ENCODE results near the gene FTO. TPM values are rescaled to one million over a fixed set of nuclear protein-coding genes. Genes with fewer than 3 reads are reported as not detected.

Gene FTO
- total and polyA plus RNA-seq, 2 of the 13 experiments (the other 11 are each of a cell fraction or from before 2014, with no cell fraction given) = 41.6 to 55.8 TPM

DNA sequence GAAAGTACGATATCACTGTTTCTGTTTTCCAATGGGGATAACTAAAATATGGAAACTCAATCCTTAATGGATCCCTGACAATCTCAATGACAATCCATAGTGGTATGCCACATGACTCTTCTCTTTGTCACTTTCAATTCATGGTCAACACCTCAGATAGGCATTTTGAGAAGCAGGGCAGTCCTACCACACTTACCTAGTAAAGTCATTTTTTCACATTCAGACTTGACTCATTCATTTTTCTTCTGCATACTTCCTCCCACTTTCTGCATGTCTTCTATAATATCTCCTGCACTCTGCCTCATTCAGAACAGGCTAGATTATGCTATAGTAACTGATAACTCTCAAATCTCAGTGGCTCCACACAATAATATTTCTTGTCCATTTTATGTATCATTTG, 117.5 kb downstream of the FTO start (continued):
- TF ChIP-seq, protein P1, sequence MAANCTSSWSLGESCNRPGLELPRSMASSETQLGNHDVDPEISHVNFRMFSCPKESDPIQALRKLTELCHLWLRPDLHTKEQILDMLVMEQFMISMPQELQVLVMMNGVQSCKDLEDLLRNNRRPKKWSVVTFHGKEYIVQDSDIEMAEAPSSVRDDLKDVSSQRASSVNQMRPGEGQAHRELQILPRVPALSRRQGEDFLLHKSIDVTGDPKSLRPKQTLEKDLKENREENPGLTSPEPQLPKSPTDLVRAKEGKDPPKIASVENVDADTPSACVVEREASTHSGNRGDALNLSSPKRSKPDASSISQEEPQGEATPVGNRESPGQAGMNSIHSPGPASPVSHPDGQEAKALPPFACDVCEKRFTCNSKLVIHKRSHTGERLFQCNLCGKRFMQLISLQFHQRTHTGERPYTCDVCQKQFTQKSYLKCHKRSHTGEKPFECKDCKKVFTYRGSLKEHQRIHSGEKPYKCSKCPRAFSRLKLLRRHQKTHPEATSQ (CRISPR knock-in tag; IDR thresholded peaks at IDR 0.05; ENCODE audit: borderline replicate concordance) = no peak

DNA sequence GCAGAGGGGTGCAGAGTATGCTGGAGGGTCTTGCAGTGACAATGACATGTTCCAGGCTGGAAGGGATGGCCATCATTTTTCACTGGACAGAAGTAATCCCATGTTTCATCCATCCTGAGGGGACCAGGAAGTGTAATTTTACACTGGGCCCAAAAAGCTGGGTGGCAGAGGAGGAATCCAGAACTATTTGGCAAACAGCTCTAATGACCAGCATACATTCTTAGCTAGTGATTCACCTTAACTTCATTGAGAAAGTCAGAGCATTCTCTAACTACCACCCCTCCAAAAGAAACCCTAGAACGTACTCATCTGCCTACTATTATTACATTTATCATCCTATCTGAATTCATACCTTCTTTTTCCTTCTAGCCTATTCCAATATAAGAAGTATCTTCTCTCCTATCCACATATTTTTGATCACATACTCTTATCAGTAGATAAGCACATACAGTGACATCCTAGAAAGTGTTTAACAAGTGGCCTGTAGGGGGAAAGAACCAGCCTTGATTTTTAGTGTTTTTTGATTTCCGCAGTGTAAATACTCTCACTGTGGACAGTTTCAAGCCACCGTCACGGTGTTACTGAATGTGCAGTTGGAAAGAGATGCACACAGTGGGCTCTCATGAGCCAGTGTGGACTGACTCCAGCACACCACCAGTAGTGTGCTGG, 118.1 kb downstream of the FTO start:
- ChIA-PET POLR2A (no interaction called here), CTCF (ENCODE audit: low intra/inter-chr PET ratio, low total read pairs) (no interaction called here)
- H3K9ac ChIP-seq (ENCODE audit: insufficient read depth, low read depth, low read length) = no peak overlapping the region
- H2AFZ ChIP-seq (ENCODE audit: low read length) = no peak overlapping the region
- no peak for FAIRE-seq
- no peak overlapping the region for H3K4me2 ChIP-seq (ENCODE audit: low read depth, low read length)
- in situ Hi-C loops (cut with HindIII; ENCODE audit: extremely low pct_ligation_motif_present, low pct_unique_long_range_greater_than_20kb) = no loop called here
- WGBS (ENCODE audit: low lambda C conversion rate) = 79% methylated on average over 4 of the region's 4 CpGs
- H3K4me1 ChIP-seq (ENCODE audit: insufficient read depth, low read length) = no peaks in the 10 kb centered on the region
- intact Hi-C loops (cut with micrococcal nuclease; ENCODE audit: unreplicated experiment) = no loop called here
- peak; percentile 25 for DNase-seq (ENCODE audit: low spot score)
- no peaks in the 10 kb centered on the region for H4K20me1 ChIP-seq (ENCODE audit: insufficient read depth, low read length)
- H3K27ac ChIP-seq (ENCODE audit: extremely low read length, insufficient read depth, low read length) = no peak overlapping the region
- no peak overlapping the region for H3K4me3 ChIP-seq (replicated peaks in 1 of 3; ENCODE audit: insufficient read depth in 1 of 3, low read depth in 2 of 3, low read length in 3 of 3)
- H3K27me3 ChIP-seq (ENCODE audit: control insufficient read depth in 1 of 2, insufficient read depth in 2 of 2, low read length in 2 of 2) = no peaks in the 10 kb centered on the region
- H3K9me3 ChIP-seq (ENCODE audit: low read length) = no peaks in the 10 kb centered on the region
- ATAC-seq = no peak; the same call in 2 of the 3 replicates
- H3K79me2 ChIP-seq (ENCODE audit: insufficient read depth, low read length) = no peaks in the 10 kb centered on the region
- BruUV-seq (replicated peaks) = no TSS peak
- peaks cover 0 to 12% of the 10 kb centered on the region in 2 experiments; a peak in 4 of 5 replicates for H3K36me3 ChIP-seq (replicated peaks in 1 of 2; ENCODE audit: control insufficient read depth in 1 of 2, insufficient read depth in 2 of 2, low read length in 2 of 2)
- no peak for TF ChIP-seq ATM (IDR thresholded peaks at IDR 0.05; ENCODE audit: borderline replicate concordance)
- TF ChIP-seq, protein P2, sequence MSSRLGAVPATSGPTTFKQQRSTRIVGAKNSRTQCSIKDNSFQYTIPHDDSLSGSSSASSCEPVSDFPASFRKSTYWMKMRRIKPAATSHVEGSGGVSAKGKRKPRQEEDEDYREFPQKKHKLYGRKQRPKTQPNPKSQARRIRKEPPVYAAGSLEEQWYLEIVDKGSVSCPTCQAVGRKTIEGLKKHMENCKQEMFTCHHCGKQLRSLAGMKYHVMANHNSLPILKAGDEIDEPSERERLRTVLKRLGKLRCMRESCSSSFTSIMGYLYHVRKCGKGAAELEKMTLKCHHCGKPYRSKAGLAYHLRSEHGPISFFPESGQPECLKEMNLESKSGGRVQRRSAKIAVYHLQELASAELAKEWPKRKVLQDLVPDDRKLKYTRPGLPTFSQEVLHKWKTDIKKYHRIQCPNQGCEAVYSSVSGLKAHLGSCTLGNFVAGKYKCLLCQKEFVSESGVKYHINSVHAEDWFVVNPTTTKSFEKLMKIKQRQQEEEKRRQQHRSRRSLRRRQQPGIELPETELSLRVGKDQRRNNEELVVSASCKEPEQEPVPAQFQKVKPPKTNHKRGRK (CRISPR knock-in tag; IDR thresholded peaks at IDR 0.05) = no peak
- no peak for TF ChIP-seq ZFP1 (CRISPR knock-in tag; IDR thresholded peaks at IDR 0.05)
- TF ChIP-seq SP2 (CRISPR knock-in tag; IDR thresholded peaks at IDR 0.05) = no peak
- TF ChIP-seq ZSCAN20 (CRISPR knock-in tag; IDR thresholded peaks at IDR 0.05; ENCODE audit: borderline replicate concordance) = no peak
- TF ChIP-seq BHLHE40 (IDR thresholded peaks at IDR 0.05; ENCODE audit: low read length) = no peak
- TF ChIP-seq PTBP1 (IDR thresholded peaks at IDR 0.05; ENCODE audit: low read depth, low read length, poor library complexity, severe bottlenecking) = no peak
- TF ChIP-seq, protein P3, sequence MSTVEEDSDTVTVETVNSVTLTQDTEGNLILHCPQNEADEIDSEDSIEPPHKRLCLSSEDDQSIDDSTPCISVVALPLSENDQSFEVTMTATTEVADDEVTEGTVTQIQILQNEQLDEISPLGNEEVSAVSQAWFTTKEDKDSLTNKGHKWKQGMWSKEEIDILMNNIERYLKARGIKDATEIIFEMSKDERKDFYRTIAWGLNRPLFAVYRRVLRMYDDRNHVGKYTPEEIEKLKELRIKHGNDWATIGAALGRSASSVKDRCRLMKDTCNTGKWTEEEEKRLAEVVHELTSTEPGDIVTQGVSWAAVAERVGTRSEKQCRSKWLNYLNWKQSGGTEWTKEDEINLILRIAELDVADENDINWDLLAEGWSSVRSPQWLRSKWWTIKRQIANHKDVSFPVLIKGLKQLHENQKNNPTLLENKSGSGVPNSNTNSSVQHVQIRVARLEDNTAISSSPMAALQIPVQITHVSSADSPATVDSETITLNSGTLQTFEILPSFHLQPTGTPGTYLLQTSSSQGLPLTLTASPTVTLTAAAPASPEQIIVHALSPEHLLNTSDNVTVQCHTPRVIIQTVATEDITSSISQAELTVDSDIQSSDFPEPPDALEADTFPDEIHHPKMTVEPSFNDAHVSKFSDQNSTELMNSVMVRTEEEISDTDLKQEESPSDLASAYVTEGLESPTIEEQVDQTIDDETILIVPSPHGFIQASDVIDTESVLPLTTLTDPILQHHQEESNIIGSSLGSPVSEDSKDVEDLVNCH (CRISPR knock-in tag; IDR thresholded peaks at IDR 0.05) = no peak
- no peak for TF ChIP-seq ZNF256 (CRISPR knock-in tag; conservative IDR thresholded peaks at IDR 0.05)
- TF ChIP-seq, protein P4, sequence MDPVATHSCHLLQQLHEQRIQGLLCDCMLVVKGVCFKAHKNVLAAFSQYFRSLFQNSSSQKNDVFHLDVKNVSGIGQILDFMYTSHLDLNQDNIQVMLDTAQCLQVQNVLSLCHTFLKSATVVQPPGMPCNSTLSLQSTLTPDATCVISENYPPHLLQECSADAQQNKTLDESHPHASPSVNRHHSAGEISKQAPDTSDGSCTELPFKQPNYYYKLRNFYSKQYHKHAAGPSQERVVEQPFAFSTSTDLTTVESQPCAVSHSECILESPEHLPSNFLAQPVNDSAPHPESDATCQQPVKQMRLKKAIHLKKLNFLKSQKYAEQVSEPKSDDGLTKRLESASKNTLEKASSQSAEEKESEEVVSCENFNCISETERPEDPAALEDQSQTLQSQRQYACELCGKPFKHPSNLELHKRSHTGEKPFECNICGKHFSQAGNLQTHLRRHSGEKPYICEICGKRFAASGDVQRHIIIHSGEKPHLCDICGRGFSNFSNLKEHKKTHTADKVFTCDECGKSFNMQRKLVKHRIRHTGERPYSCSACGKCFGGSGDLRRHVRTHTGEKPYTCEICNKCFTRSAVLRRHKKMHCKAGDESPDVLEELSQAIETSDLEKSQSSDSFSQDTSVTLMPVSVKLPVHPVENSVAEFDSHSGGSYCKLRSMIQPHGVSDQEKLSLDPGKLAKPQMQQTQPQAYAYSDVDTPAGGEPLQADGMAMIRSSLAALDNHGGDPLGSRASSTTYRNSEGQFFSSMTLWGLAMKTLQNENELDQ (CRISPR knock-in tag; IDR thresholded peaks at IDR 0.05; ENCODE audit: borderline replicate concordance) = no peak
- TF ChIP-seq KDM5B (CRISPR knock-in tag; IDR thresholded peaks at IDR 0.05; ENCODE audit: borderline replicate concordance) = no peak
- TF ChIP-seq, protein P5, sequence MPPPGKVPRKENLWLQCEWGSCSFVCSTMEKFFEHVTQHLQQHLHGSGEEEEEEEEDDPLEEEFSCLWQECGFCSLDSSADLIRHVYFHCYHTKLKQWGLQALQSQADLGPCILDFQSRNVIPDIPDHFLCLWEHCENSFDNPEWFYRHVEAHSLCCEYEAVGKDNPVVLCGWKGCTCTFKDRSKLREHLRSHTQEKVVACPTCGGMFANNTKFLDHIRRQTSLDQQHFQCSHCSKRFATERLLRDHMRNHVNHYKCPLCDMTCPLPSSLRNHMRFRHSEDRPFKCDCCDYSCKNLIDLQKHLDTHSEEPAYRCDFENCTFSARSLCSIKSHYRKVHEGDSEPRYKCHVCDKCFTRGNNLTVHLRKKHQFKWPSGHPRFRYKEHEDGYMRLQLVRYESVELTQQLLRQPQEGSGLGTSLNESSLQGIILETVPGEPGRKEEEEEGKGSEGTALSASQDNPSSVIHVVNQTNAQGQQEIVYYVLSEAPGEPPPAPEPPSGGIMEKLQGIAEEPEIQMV (CRISPR knock-in tag; IDR thresholded peaks at IDR 0.05; ENCODE audit: low read depth) = no peak
